Right lobe of liver (tissue), 4 donors: Measurements from ENCODE around the gene ZFYVE1.

Experiments
- CTCF ChIP-seq, 4 donors: fragments of 200-600 bp in 3 of 4; fragments of 450-650 bp in 1 of 4; IDR thresholded peaks; one replicate each; pipeline versions ENCODE4 v1.5.1 to v1.8.0; 2016 to 2022; ENCODE audit warnings: antibody characterized with exemption in 4 of 4, mild to moderate bottlenecking in 2 of 4
- POLR2A ChIP-seq: fragments of 450-650 bp; IDR thresholded peaks from one replicate; pipeline ENCODE4 v1.6.1; 2017; ENCODE audit warnings: antibody characterized with exemption, mild to moderate bottlenecking
- donor health status: DM: no; HTN: no; CAD: no.
- donor health status: DM: no; HTN: no; CAD: no.
- donor health status: DM: no; HTN: yes; CAD: no.

- TF ChIP-seq CTCF (IDR thresholded peaks at IDR 0.05) (no peak), POLR2A (no peak)
Observed at GRCh38 chr14:72996916-72997315, 30.0 kb downstream of the ZFYVE1 start.
